ENCODE measurements around the gene IFT81.

Gene IFT81

GRCh38 chr12:110258466-110258865, 134.3 kb downstream of the IFT81 start:
- Histone ChIP-seq H3K4me3 (ENCODE audit: low read length) (no peak overlapping the region), H3K4me1 (ENCODE audit: control insufficient read depth, insufficient read depth, low read length) (peaks cover 5% of the 10 kb centered on the region), H3K9ac (ENCODE audit: low read length) (no peak overlapping the region), H3K27me3 (ENCODE audit: control insufficient read depth, insufficient read depth, low read length) (no peaks in the 10 kb centered on the region), H3K9me3 (ENCODE audit: control insufficient read depth, low read length) (no peaks in the 10 kb centered on the region), H3K36me3 (ENCODE audit: control insufficient read depth, insufficient read depth, low read length) (no peaks in the 10 kb centered on the region)

- Histone ChIP-seq H3K4me1 (ENCODE audit: control insufficient read depth, insufficient read depth, low read length) (peaks cover 5% of the 10 kb centered on the region), H3K36me3 (ENCODE audit: control insufficient read depth, insufficient read depth, low read length) (no peaks in the 10 kb centered on the region), H3K9ac (ENCODE audit: low read length) (no peak overlapping the region), H3K27me3 (ENCODE audit: control insufficient read depth, insufficient read depth, low read length) (no peaks in the 10 kb centered on the region), H3K9me3 (ENCODE audit: control insufficient read depth, low read length) (no peaks in the 10 kb centered on the region), H3K4me3 (ENCODE audit: low read length) (no peak overlapping the region)
Measured at GRCh38 chr12:110262442-110263388, 138.6 kb downstream of the IFT81 start.

- Histone ChIP-seq H3K36me3 (ENCODE audit: control insufficient read depth, insufficient read depth, low read length) (no peaks in the 10 kb centered on the region), H3K4me3 (ENCODE audit: low read length) (no peak overlapping the region), H3K4me1 (ENCODE audit: control insufficient read depth, insufficient read depth, low read length) (peaks cover 28% of the 10 kb centered on the region), H3K27me3 (ENCODE audit: control insufficient read depth, insufficient read depth, low read length) (no peaks in the 10 kb centered on the region), H3K9ac (ENCODE audit: low read length) (no peak overlapping the region), H3K9me3 (ENCODE audit: control insufficient read depth, low read length) (no peaks in the 10 kb centered on the region)
Measured at GRCh38 chr12:110266381-110266960, 142.3 kb downstream of the IFT81 start.

- H3K4me3 ChIP-seq (ENCODE audit: low read length) = no peak overlapping the region
- H3K9me3 ChIP-seq (ENCODE audit: control insufficient read depth, low read length) = no peaks in the 10 kb centered on the region
- no peaks in the 10 kb centered on the region for H3K27me3 ChIP-seq (ENCODE audit: control insufficient read depth, insufficient read depth, low read length)
- no peak overlapping the region for H3K9ac ChIP-seq (ENCODE audit: low read length)
- no peaks in the 10 kb centered on the region for H3K36me3 ChIP-seq (ENCODE audit: control insufficient read depth, insufficient read depth, low read length)
- H3K4me1 ChIP-seq (ENCODE audit: control insufficient read depth, insufficient read depth, low read length) = peaks cover 28% of the 10 kb centered on the region
Measured at GRCh38 chr12:110266980-110267620, 142.9 kb downstream of the IFT81 start.

All from mucosa of stomach (tissue), 1 donor.